ENCODE data around the gene SIL1.

The SIL1 gene

GRCh38 chr5:138975098-138975847 lies 222.9 kb downstream of the SIL1 start:
- DNase-seq (ENCODE audit: low read depth) = no peak
- H3K4me3 ChIP-seq (ENCODE audit: low read depth, low read length) = no peak overlapping the region
- TF ChIP-seq CTCF (IDR thresholded peaks at IDR 0.05; ENCODE audit: control insufficient read depth, extremely low read depth, insufficient read depth) = no peak

- no peak for TF ChIP-seq CTCF (IDR thresholded peaks at IDR 0.05; ENCODE audit: control insufficient read depth, extremely low read depth, insufficient read depth)
- DNase-seq (ENCODE audit: low read depth) = no peak
- no peak overlapping the region for H3K4me3 ChIP-seq (ENCODE audit: low read depth, low read length)
Measured at GRCh38 chr5:138974227-138975063, 223.7 kb downstream of the SIL1 start.

- 0 out of 2 replicates have a peak, but pooled peaks have one; percentile 4 for TF ChIP-seq CTCF (IDR thresholded peaks at IDR 0.05; ENCODE audit: control insufficient read depth, extremely low read depth, insufficient read depth)
- no peak for DNase-seq (ENCODE audit: low read depth)
Measured at GRCh38 chr5:138972836-138973235, 225.3 kb downstream of the SIL1 start.

GRCh38 chr5:138972230-138972629 lies 225.9 kb downstream of the SIL1 start:
- no peak for DNase-seq (ENCODE audit: low read depth)
- H3K4me3 ChIP-seq (ENCODE audit: low read depth, low read length) = no peak overlapping the region
- TF ChIP-seq CTCF (IDR thresholded peaks at IDR 0.05; ENCODE audit: control insufficient read depth, extremely low read depth, insufficient read depth) = no peak

More at GRCh38 chr5:138972836-138973235, 225.3 kb downstream of the SIL1 start:
- H3K4me3 ChIP-seq (ENCODE audit: low read depth, low read length) = no peak overlapping the region

- no peak for TF ChIP-seq CTCF (IDR thresholded peaks at IDR 0.05; ENCODE audit: control insufficient read depth, extremely low read depth, insufficient read depth)
- DNase-seq (ENCODE audit: low read depth) = no peak
- H3K4me3 ChIP-seq (ENCODE audit: low read depth, low read length) = no peak overlapping the region
Measured at GRCh38 chr5:138969323-138970002, 228.7 kb downstream of the SIL1 start.

- no peak for DNase-seq (ENCODE audit: low read depth)
Measured at GRCh38 chr5:138968601-138969000, 229.6 kb downstream of the SIL1 start.

More at GRCh38 chr5:138968601-138969000, 229.6 kb downstream of the SIL1 start:
- no peak for TF ChIP-seq CTCF (IDR thresholded peaks at IDR 0.05; ENCODE audit: control insufficient read depth, extremely low read depth, insufficient read depth)
- no peak overlapping the region for H3K4me3 ChIP-seq (ENCODE audit: low read depth, low read length)

Data from LNCaP clone FGC (cell line).